GM23248 (cell line): ENCODE data around the gene MRPL27.

Experiments
- EZH2 ChIP-seq: fragments of 200-600 bp; sonication (generic); IDR thresholded peaks from 2 replicates; pipeline ENCODE4 v1.6.1; 2018; ENCODE audit warnings: antibody characterized with exemption, mild to moderate bottlenecking; ENCODE audit not compliant: insufficient read depth, poor library complexity, severe bottlenecking
- EZH2phosphoT487 ChIP-seq: fragments of 200-600 bp; sonication (generic); IDR thresholded peaks from 2 replicates; pipeline ENCODE4 v1.6.1; 2018; ENCODE audit warnings: antibody characterized with exemption, moderate library complexity, mild to moderate bottlenecking, low read depth; ENCODE audit not compliant: insufficient read depth

DNA sequence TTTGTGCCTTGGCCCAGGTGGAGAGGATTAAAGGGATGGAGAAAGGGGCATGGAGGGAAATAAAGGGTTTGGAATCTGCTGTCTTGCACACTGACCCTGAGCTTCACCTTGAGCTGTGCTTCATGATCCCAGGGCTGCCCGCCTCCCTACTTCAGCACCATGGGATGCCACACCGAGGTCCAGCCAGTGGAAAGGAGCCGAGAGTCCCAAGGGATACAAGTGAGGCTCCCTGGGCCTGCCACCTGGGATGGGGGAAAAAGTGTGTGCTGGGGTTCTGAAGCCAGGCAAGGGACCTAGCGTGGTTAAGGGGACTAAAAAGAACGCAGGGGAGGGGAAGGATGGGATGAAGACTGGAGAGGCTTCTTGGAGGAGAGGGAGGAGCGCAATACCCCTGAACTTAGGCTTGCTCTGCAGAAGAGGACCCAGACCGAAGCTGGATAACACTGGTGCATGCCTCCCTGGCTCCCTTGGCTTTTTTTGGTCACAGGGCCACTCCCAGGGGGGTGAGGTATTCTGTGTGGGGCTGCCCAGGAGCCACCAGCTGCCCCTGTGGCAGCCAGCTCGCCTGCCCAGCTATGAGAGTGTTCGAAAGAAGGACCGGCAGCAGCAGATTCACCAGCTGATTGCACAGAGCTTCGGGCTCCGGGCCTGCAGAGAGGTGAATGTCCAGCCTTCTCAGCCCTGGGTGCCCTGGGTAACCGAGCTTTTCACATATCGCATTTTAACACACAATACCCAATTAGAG lies 7.2 kb downstream of the MRPL27 start:
- TF ChIP-seq EZH2 (no peak), EZH2phosphoT487 (no peak)
